HS-27A (cell line): Measurements from ENCODE around the gene KBTBD13.
"Not testable (repeated sequence)": the region's sequence is repeated elsewhere in the genome, so short reads cannot be mapped to it uniquely, and the experiment has no call there.

Experiments
- DNase-seq: peaks from one replicate; pipeline ENCODE4 v3.0.0-alpha.2; 2012; ENCODE audit warnings: low read depth, missing footprints

Gene KBTBD13

GRCh38 chr15:65069779-65070546, 6.6 kb upstream of the KBTBD13 start:
- DNase-seq: no peak

- DNase-seq: no peak
Measured at GRCh38 chr15:65071381-65071811, 5.2 kb upstream of the KBTBD13 start.

- no peak for DNase-seq
Measured at GRCh38 chr15:65072027-65072426, 4.5 kb upstream of the KBTBD13 start.

GRCh38 chr15:65072617-65073016, 3.9 kb upstream of the KBTBD13 start:
- no peak for DNase-seq

GRCh38 chr15:65074946-65075345, 1.6 kb upstream of the KBTBD13 start:
- not testable (repeated sequence) for DNase-seq

GRCh38 chr15:65075607-65076395, 745 bp upstream of the KBTBD13 start:
- DNase-seq: not testable (repeated sequence)

GRCh38 chr15:65077291-65077980, 890 bp downstream of the KBTBD13 start:
- DNase-seq: no peak

GRCh38 chr15:65077981-65078352, 1.4 kb downstream of the KBTBD13 start:
- DNase-seq: no peak

- no peak for DNase-seq
Measured at GRCh38 chr15:65079580-65079979, 3.0 kb downstream of the KBTBD13 start.

- no peak for DNase-seq
Measured at GRCh38 chr15:65081270-65081669, 4.7 kb downstream of the KBTBD13 start.

GRCh38 chr15:65081758-65082157, 5.2 kb downstream of the KBTBD13 start:
- no peak for DNase-seq

- no peak for DNase-seq
Measured at GRCh38 chr15:65082303-65082953, 5.9 kb downstream of the KBTBD13 start.

GRCh38 chr15:65083262-65083701, 6.7 kb downstream of the KBTBD13 start:
- DNase-seq: no peak

- no peak for DNase-seq
Measured at GRCh38 chr15:65084500-65085206, 8.1 kb downstream of the KBTBD13 start.

- no peak for DNase-seq
Measured at GRCh38 chr15:65085207-65085753, 8.7 kb downstream of the KBTBD13 start.

GRCh38 chr15:65085990-65086679, 9.6 kb downstream of the KBTBD13 start:
- no peak for DNase-seq

- no peak for DNase-seq
Measured at GRCh38 chr15:65086680-65087111, 10.2 kb downstream of the KBTBD13 start.

- no peak for DNase-seq
Measured at GRCh38 chr15:65087411-65087810, 10.9 kb downstream of the KBTBD13 start.

- DNase-seq: no peak
Measured at GRCh38 chr15:65087873-65088642, 11.5 kb downstream of the KBTBD13 start.

GRCh38 chr15:65088643-65089021, 12.1 kb downstream of the KBTBD13 start:
- DNase-seq: no peak
